Uterus (tissue), 4 donors: Measurements from ENCODE around the gene TMEM203. TPM values are rescaled to one million over a fixed set of nuclear protein-coding genes. Genes with fewer than 3 reads are reported as not detected.

ENCODE experiments used
- DNase-seq, 2 donors: peaks; one replicate each; pipeline ENCODE4 v3.0.0-alpha.2; 2019 to 2020
- H3K27ac ChIP-seq, 2 donors: fragments of 200-600 bp; sonication (generic); 1 replicate in 1 of 2; 2 replicates in 1 of 2; pipeline ENCODE4 v1.5.1; 2016 to 2018
- H3K27me3 ChIP-seq, 2 donors: fragments of 200-600 bp; sonication (generic); one replicate each; pipeline ENCODE4 v1.5.1; 2018 to 2019; ENCODE audit warnings: control low read depth in 1 of 2
- H3K36me3 ChIP-seq, 2 donors: fragments of 200-600 bp; sonication (generic); one replicate each; pipeline ENCODE4 v1.5.1; 2019; ENCODE audit warnings: control low read depth in 1 of 2
- H3K4me1 ChIP-seq, 2 donors: fragments of 200-600 bp; sonication (generic); one replicate each; pipeline ENCODE4 v1.5.1; 2018 to 2019; ENCODE audit warnings: control low read depth in 1 of 2
- H3K4me3 ChIP-seq, 2 donors: fragments of 200-600 bp; sonication (generic); 1 replicate in 1 of 2; 2 replicates in 1 of 2; pipeline ENCODE4 v1.5.1; 2018 to 2019; ENCODE audit warnings: mild to moderate bottlenecking in 1 of 2
- H3K9me3 ChIP-seq, 2 donors: fragments of 200-600 bp; sonication (generic); one replicate each; pipeline ENCODE4 v1.5.1; 2019; ENCODE audit warnings: control low read depth in 1 of 2
- CTCF ChIP-seq, 4 experiments: fragments of 200-600 bp in 2 of 4; fragments of 450-650 bp in 2 of 4; sonication (generic) in 2 of 4; IDR thresholded peaks; one replicate each; pipeline ENCODE4 v1.5.1; 2016 to 2019; ENCODE audit warnings: antibody characterized with exemption in 4 of 4, mild to moderate bottlenecking in 2 of 4, moderate library complexity in 1 of 4
- POLR2A ChIP-seq, 2 donors: fragments of 450-650 bp; IDR thresholded peaks; one replicate each; pipeline ENCODE4 v1.6.1; 2016; ENCODE audit warnings: antibody characterized with exemption in 2 of 2, mild to moderate bottlenecking in 1 of 2, moderate library complexity in 1 of 2
- intact Hi-C: fragments of 100-400 bp; cut with DNase I; formaldehyde crosslinking; loops from one replicate; pipeline ENCODE4 v1.15.1; 2023; ENCODE audit warnings: low total_unique reads
- total RNA-seq, 4 donors: library from RNA; depleted of rRNA in 3 of 4; stranded (reverse); fragments of >200 nt in 3 of 4; gene quantifications; one replicate each; pipeline versions ENCODE4 v1.1.0 to v1.2.4, GENCODE V29; 2014 to 2023
- donor health status: DM: yes; HTN: yes; CAD: no.

Gene TMEM203
- total RNA-seq, 4 donors from 2014 or later: 33.2 to 53.3 (median 38.7) TPM

GRCh38 chr9:137222190-137223077, 17.0 kb upstream of the TMEM203 start, which contains the start of gene RNF208:
RNF208 (minus strand) TSS chr9:137222240; CDS start chr9:137221212, 1,028 bp downstream.
- peak within 1 kb of the TSS; percentile 58 to 63 for H3K4me3 ChIP-seq
- peaks cover 0 to 19% of the 10 kb centered on the region in 2 donors for H3K4me1 ChIP-seq
- H3K9me3 ChIP-seq: no peaks in the 10 kb centered on the region
- DNase-seq: no peak
- TF ChIP-seq CTCF (IDR thresholded peaks at IDR 0.05) (no peak), POLR2A (IDR thresholded peaks at IDR 0.05) (no peak)
- H3K27ac ChIP-seq: peak within 1 kb of the TSS; percentile 76 to 90
- intact Hi-C loops: loop anchor here (10.0 kb wide), 1 partner anchor 108 kb away; the partner anchor contains the start of gene DPP7
- H3K27me3 ChIP-seq: no peaks in the 10 kb centered on the region
- H3K36me3 ChIP-seq: no peaks in the 10 kb centered on the region

- Histone ChIP-seq H3K4me3 (peak overlapping the region in 1 of 2 donors; percentile 38), H3K4me1 (peaks cover 0 to 19% of the 10 kb centered on the region in 2 donors), H3K27me3 (no peaks in the 10 kb centered on the region), H3K36me3 (no peaks in the 10 kb centered on the region), H3K27ac (no peak overlapping the region), H3K9me3 (no peaks in the 10 kb centered on the region)
- TF ChIP-seq POLR2A (IDR thresholded peaks at IDR 0.05): no peak
- no peak for TF ChIP-seq CTCF (IDR thresholded peaks at IDR 0.05)
- intact Hi-C loops: loop anchor here (10.0 kb wide), 1 partner anchor 107 kb away; the partner anchor contains the start of gene DPP7
- DNase-seq: no peak
These were observed 16.2 kb upstream of the TMEM203 start for GRCh38 chr9:137221506-137222111.

- Histone ChIP-seq H3K36me3 (no peaks in the 10 kb centered on the region), H3K9me3 (no peaks in the 10 kb centered on the region), H3K27ac (no peak overlapping the region), H3K4me1 (peaks cover 0 to 19% of the 10 kb centered on the region in 2 donors), H3K4me3 (no peak overlapping the region), H3K27me3 (no peaks in the 10 kb centered on the region)
- no peak for DNase-seq
- TF ChIP-seq POLR2A (IDR thresholded peaks at IDR 0.05) (no peak), CTCF (IDR thresholded peaks at IDR 0.05) (no peak)
- intact Hi-C loops: loop anchor here (10.0 kb wide), 1 partner anchor 106 kb away; the partner anchor contains the start of gene DPP7
These were observed 15.7 kb upstream of the TMEM203 start for GRCh38 chr9:137221095-137221505.

GRCh38 chr9:137220317-137221094, 15.1 kb upstream of the TMEM203 start:
- intact Hi-C loops: loop anchor here (10.0 kb wide), 1 partner anchor 106 kb away; the partner anchor contains the start of gene DPP7
- Histone ChIP-seq H3K36me3 (no peaks in the 10 kb centered on the region), H3K27ac (no peak overlapping the region), H3K27me3 (no peaks in the 10 kb centered on the region), H3K9me3 (no peaks in the 10 kb centered on the region), H3K4me3 (no peak overlapping the region), H3K4me1 (peaks cover 0 to 19% of the 10 kb centered on the region in 2 donors)
- TF ChIP-seq CTCF (IDR thresholded peaks at IDR 0.05): no peak
- TF ChIP-seq POLR2A (IDR thresholded peaks at IDR 0.05): no peak
- no peak for DNase-seq
